ENCODE data around the gene ZNF570.

ZNF570 gene

DNA sequence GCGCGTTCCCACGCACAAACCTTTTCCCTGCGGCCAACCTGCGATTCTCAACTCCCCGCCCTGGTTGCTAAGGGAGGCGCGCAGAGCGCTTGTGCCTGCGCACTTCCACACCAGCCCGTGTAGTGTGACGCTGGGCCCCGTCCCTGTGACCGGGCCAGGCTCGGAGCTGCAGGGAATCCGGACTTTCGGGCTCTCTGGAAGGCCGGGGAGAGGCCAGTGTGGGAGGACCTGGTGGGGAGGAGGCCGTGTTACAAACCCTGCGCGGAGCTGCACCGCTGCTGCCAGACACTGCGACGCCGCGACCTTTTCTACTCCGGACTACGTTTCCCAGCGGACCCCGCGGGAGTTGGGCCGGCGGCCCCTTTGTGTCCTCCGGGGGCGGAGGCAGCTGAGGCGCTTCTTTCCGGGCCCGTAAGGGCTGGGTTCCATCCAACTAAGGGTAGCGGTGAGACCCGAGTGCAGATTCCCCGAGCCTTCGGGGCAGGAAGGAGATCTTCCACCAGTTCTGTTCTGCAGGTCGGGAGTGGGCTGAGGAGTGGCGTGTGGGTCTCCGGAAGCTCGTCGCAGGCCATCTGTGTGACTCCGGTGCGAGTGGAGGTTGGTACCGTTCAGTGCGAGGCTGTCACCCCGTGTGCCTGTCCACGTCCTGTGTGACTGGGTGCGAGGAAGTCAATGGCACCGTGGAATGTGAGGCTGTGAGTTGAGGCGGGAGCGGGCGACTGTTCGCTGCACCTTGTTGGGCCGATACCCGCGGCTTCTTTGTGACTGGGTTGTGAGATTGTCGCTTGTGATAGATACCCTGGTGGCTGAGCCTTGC lies at the start of gene ZNF570:
Gene ZNF570, plus strand, starts transcription at position 396 of the 817 bp plus-strand sequence. CDS start 999 bp downstream, outside the sequence.
- DNase-seq: peak; percentile 59

DNA sequence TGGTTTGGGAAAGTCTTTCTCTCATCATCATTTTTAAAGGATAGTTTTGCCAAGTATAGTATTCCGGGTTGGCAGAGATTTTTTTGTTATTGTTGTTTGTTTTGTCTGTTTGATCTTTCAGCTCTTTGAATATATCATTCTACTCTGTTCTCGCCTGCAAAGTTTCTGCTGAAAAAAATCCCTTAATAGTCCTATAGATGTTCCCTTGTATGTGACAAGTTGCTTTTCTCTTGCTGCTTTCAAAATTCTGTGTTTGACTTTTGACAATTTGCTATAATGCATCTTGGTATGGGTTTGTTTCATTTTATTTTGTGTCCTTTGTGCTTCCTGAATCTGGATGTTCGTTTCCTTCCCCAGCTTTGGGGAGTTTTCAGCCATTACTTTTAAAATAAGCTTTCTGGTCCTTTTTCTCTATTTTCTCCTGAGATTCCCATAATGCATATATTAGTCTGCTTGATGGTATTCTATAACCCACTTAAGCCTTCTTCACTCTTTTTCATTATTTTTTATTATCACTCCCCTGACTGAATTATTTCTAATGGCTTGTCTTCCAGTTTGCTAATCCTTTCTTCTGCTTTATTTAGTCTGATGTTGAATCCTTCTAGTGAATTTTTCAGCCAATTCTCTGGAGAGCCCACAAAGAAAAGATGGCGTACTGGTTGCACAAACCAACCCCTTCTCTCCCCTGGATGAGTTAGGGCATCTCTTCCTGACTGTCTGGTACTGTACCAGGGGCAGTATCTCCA lies 16.5 kb upstream of the ZNF570 start:
- no peak for DNase-seq

DNA sequence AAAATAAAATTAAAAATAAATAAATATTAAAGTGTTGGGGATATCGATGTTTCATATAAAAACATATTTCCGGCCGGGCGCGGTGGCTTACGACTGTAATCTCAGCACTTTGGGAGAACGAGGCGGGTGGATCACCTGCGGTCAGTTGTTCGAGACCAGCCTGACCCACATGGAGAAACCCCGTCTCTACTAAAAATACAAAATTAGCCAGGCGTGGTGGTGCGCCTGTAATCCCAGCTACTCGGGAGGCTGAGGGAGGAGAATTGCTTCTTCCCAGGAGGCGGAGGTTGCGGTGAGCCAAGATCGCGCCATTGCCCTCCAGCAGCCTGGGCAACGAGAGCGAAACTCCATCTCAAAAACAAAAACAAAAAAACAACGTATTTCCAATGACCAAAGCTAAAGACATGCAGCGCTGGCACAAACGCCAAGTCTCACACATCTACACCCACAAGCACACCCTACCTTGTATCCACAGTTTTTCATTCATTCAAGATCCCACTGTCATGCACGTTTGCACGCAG lies 2.8 kb upstream of the ZNF570 start:
- no peak for DNase-seq

DNA sequence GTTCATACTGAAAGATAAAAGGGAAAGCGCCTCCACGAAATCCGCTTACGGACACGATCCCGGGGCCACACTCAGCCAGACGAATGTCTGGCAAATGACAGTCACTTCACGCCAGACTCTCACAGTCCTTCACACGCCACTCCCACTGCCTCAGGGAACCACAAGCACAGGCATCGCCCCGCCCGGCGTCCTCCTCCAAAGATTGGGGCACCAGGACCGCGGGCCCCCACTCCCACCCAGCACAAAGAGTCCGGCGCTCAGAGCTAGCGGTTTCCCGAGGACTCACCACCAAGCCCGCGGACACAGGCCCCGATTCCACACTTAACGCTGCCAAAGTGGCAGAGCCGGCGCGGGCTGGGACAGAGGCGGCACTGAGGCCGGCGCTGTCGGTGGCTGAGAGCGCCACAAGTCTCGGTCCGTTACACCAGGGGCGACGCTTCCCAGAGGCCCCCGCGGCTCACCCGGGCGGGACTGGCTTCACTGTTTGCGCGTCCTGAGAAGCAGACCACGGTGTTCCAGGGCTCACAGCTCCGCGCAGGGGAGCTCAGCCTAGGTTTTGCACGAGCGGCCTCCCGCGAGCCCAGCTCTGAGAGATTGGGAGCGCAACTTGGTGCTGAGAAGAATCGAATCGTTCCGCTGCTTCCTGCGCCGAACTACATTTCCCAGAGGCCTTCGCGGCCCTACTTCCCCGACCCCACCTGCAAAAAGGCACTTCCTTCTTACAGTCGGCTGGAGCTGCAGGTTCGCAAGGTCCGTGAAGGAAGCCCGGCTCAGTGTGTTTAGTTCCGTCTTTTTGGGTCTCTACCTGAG lies 2.2 kb upstream of the ZNF570 start, which contains the start of gene ZNF569:
Gene ZNF569, minus strand, starts transcription at position 647 of the 810 bp plus-strand sequence. CDS start 22,523 bp downstream, outside the sequence.
- DNase-seq: peak; percentile 77

DNA sequence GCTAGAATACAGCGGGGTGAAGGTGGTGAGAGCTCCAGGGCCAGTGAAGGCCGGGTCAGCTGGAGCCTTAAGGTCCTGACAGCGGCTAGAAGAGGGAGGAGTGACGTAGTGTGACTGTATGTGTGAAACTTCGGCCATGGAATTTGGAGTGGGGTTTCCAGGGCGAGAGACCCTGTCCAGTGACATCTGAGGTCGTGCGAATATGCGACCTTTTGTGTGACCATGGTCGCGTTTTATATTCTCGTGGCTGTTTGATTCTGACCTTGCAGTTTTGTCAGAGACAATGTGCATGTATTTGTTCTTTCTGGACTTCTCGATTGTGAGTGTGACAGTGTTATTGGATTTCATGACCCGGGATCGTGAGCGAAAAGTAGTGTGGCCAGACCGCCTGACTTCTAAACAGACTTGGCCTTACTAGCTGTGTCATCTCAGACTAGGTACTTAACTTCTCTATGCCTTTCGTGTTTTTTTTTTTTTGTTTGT lies 1.5 kb upstream of the ZNF570 start:
- no peak for DNase-seq

DNA sequence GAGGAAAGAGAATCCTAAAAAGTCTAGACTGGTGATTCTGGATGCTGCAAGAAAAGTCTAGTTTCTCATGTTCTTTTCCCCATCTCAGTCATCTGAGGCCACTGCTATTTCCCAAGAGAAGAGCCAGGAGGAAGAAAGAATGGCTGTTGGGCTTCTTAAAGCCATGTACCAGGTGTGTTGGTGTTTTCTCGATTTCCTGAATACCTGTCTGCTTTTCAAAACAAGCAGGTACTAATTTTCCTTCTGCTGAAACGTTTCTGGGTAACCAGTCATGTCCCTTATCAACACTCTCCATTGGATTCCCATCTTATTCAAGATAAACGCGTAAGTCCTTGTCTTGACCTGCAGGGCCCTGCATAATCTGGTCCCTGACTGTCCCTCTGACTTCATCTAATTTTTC lies 1.1 kb downstream of the ZNF570 start:
- no peak for DNase-seq

DNA sequence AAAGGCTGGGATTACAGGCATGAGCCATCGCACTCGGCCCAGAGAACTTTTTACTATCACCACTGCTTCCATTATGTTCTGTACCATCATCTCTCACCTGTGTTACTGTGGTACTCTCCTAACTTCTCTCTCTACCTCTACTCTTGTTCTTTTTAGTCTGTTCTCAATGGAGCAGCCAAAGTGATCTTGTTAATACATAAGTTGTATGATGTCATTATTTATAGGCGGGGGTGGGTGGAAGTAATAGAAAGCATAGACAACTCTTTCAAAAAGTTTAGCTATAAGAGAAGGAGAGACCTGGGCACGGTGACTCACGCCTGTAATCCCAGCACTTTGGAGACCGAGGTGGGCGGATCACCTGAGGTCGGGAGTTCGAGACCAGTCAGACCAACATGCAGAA lies 3.0 kb downstream of the ZNF570 start:
- DNase-seq: no peak

DNA sequence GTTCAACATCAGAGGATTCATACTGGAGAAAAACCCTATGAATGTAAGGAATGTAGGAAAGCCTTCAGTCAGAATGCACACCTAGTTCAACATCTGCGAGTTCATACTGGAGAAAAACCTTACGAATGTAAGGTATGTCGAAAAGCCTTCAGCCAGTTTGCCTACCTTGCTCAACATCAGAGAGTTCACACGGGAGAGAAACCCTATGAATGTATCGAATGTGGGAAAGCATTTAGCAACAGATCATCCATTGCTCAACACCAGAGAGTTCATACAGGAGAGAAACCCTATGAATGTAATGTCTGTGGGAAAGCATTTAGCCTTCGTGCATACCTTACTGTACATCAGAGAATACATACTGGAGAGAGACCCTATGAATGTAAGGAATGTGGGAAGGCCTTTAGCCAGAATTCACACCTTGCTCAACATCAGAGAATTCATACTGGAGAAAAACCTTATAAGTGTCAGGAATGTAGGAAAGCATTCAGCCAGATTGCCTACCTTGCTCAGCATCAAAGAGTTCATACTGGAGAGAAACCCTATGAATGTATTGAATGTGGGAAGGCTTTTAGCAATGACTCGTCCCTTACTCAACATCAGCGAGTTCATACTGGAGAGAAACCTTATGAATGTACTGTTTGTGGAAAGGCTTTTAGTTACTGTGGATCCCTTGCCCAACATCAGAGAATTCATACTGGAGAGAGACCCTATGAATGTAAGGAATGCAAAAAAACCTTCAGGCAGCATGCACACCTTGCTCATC lies 15.4 kb downstream of the ZNF570 start:
- no peak for DNase-seq

DNA sequence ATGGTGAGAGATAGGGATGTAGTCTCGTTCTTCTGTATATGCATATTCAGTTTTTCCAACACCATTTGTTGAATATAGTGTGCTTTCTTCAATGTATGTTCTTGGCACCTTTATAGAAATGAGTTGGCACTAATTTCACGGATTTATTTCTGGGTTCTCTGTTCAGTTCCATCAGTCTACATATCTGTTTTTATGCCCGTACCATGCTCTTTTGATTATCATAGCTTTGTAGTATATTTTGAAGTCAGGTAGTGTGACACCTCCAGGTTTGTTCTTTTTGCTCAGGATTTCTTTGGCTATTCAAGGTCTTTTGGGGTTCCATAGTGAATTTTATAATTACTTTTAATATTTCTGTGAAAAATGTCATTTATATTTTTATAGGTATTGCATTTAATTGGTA lies 23.1 kb downstream of the ZNF570 start:
- no peak for DNase-seq

DNA sequence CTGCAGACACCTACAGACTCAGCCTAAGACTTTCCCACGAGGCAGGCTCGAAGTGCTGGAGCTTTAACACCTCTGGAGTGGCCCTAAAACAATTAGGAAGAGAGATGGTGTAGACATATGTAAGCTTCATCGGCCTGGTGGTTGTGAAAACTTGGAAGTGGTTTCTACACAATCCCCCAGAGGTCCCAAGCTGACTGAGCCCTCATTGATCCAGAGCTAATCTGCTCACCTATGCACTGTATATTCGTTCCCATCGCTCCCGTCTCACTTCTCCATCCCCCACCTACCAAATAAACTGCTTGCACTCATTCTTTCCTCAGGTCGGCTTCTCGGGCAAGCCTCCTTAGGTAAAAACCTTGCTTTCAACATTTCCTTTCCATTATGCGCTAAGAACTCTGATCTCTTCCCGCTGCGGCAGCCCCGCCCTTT lies 36.8 kb downstream of the ZNF570 start:
- no peak for DNase-seq

DNA sequence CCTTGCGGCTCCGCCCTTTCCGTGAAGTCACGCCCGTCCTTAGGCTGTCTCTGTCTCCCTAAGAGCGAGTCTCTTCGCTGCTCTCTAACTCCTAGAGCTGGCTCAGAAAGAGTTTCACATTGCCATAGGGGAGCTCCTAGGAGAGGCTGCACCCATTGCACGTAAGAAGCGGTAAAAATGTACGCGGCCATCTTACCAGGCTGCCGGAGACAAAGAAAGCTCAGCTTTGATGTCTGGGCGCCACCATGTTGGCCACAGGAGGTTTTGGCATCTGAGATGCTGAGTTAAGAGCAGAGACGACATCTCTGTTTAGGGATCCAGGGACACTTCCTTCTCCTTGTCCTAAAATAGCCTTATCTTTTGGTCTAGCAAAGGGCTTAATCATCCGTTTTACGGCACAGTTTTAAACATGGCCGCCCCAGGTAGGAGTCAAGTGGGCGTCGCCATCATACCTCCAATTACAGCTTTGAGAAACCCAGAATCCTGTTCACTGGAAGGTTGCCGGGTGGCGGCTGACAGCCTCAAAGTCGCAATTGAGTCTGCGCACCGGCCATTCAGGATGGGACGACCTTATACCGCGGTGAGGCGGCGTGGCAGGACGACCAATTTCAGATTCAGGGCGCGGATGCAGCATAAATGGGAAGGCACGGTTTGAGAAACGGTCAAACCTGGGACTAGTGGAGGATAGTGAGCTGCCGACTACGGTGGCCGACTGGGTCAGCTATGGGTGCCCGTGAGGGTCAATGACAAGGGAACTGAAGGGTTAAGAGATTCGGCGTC lies 37.4 kb downstream of the ZNF570 start, which contains the start of gene ZNF793:
Gene ZNF793, plus strand, starts transcription at position 553 of the 780 bp plus-strand sequence. CDS start 16,501 bp downstream, outside the sequence.
- peak; percentile 94 for DNase-seq

DNA sequence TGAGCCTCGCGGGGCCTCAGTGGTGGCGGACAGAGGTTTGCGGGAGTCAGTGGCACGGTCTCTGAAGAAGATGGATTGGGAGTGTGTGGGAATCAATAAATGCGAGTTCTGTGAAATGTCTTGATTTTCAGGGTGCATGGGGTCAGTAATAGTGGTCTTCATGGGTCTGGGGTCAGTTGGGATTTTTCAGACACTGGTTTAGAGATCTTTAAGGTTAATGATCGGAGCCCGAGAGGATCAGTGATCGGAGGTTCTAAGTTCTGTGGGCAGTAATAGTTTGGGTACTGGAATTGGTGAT lies 38.0 kb downstream of the ZNF570 start:
- DNase-seq: no peak

DNA sequence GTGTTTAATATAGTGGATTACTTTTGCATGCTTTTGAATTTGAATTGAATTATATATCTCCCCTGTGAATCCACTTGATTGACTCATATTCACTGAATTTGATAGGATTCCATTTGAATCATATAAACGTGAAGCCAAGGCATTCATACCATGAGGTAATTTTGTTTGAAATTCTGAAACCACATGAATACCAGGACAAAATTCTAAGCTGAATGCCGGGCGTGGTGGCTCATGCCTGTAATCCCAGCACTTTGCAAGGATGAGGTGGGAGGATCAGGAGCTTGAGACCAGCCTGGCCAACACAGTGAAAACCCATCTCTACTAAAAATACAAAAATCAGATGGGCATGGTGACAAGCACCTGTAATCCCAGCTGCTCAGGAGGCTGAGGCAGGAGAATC lies 42.0 kb downstream of the ZNF570 start:
- DNase-seq: no peak

DNA sequence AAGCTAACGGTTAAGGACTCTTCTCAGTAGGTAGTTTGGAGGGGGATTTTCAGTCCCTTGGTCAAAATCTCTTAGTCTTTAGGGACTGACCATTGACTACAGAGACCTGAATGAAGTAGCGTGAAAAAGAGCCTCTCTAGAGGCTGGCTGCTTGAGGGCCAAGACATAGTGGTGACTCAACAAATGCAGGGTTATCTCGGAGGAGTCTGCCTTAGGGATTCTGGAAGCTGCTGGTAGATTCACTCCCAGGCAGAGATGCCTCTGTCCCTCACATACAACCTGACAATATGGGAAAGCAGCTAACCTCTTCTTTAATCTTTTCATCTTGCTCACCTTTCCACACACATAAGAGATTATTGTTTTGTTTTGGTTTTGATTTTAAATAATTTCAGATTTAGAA lies 42.7 kb downstream of the ZNF570 start:
- DNase-seq: no peak

DNA sequence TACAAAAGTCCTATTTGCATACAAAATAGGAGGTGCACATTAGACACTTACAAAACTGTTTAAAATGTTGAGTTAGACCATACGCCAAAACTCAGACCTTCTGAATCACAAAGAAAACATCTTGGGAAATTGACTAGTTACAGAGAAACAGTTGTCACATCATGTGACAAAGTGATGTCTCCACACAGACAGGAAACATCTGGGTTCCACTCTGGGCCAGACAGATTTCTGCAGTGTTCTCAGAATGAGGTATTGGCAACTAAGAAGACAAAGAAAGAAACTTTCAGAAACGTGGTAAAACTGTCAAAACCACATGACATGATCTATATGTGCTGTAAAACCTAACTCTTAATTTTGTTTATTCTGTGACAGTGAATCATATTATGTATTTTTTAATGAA lies 44.2 kb downstream of the ZNF570 start:
- peak; percentile 19 for DNase-seq

DNA sequence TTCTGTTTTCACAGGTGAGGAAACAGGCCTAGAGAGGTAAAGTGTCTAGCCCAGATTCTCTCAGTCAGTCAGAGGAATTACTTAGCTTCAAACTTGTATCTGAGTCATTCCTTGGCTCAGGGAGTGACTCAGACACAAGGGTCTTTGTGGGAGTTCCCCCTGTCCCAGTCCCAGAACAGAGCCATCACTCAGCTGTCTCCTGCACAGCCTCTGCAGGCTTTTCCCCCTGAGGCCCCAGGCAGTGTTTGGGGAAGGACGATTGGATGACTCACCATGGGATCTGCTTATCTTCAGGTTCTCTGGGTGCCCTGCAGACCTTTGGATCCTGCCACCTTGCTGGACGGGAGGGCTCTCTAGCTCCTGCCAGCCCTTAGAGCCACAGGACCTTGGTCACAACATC lies 50.7 kb downstream of the ZNF570 start:
- DNase-seq: no peak

DNA sequence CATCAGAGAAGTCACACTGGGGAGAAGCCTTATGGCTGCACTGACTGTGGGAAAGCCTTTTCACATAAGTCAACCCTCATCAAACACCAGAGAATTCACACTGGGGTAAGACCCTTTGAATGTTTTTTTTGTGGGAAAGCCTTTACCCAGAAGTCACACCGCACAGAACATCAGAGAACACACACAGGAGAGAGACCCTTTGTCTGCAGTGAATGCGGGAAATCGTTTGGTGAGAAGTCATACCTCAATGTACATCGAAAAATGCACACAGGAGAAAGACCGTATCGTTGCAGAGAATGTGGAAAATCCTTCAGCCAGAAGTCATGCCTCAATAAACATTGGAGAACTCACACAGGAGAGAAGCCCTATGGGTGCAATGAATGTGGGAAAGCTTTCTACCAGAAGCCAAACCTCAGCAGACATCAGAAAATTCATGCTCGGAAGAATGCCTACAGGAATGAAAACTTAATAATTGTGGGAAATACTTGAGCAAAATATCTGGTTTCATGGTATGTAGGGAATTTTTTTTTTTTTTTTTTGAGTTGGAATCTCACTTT lies 68.3 kb downstream of the ZNF570 start:
- DNase-seq: no peak
